HG02798 (cell line): ENCODE measurements around the gene TMEM176A.

Experiments
- ATAC-seq: cut with Tn5 transposase; IDR thresholded peaks from one replicate; pipeline ENCODE4 v1.9.1; 2021; ENCODE audit warnings: mild to moderate bottlenecking; ENCODE audit not compliant: unreplicated experiment, poor library complexity

TMEM176A gene

GRCh38 chr7:150787321-150788281 lies 13.0 kb upstream of the TMEM176A start:
- peak; percentile 45 for ATAC-seq

GRCh38 chr7:150788474-150789269 lies 11.9 kb upstream of the TMEM176A start:
- ATAC-seq = no peak

GRCh38 chr7:150790416-150791075 lies 10.0 kb upstream of the TMEM176A start:
- ATAC-seq = no peak

GRCh38 chr7:150791304-150791703 lies 9.3 kb upstream of the TMEM176A start:
- no peak for ATAC-seq

GRCh38 chr7:150791746-150792452 lies 8.7 kb upstream of the TMEM176A start:
- no peak for ATAC-seq

GRCh38 chr7:150793569-150794238 lies 6.9 kb upstream of the TMEM176A start:
- no peak for ATAC-seq

GRCh38 chr7:150797661-150798060 lies 2.9 kb upstream of the TMEM176A start:
- no peak for ATAC-seq

- no peak for ATAC-seq
These were observed 1.4 kb upstream of the TMEM176A start for GRCh38 chr7:150799156-150799555.

- no peak for ATAC-seq
These were observed 608 bp upstream of the TMEM176A start, which contains the start of gene TMEM176B for GRCh38 chr7:150799741-150800580. TSS of gene TMEM176B (minus strand) at chr7:150800364. CDS start at chr7:150796569, 3,795 bp downstream.

- ATAC-seq = no peak
These were observed 825 bp downstream of the TMEM176A start for GRCh38 chr7:150801242-150801945.

GRCh38 chr7:150801946-150802771 lies 1.6 kb downstream of the TMEM176A start:
- ATAC-seq = no peak

GRCh38 chr7:150803161-150803860 lies 2.7 kb downstream of the TMEM176A start:
- ATAC-seq = no peak

GRCh38 chr7:150804802-150805201 lies 4.2 kb downstream of the TMEM176A start:
- no peak for ATAC-seq

GRCh38 chr7:150805864-150806263 lies 5.3 kb downstream of the TMEM176A start:
- ATAC-seq = no peak

- no peak for ATAC-seq
These were observed 5.9 kb downstream of the TMEM176A start for GRCh38 chr7:150806454-150806853.

- no peak for ATAC-seq
These were observed 6.3 kb downstream of the TMEM176A start for GRCh38 chr7:150806863-150807262.
